Measurements from ENCODE around the gene MRPL4.

DNA sequence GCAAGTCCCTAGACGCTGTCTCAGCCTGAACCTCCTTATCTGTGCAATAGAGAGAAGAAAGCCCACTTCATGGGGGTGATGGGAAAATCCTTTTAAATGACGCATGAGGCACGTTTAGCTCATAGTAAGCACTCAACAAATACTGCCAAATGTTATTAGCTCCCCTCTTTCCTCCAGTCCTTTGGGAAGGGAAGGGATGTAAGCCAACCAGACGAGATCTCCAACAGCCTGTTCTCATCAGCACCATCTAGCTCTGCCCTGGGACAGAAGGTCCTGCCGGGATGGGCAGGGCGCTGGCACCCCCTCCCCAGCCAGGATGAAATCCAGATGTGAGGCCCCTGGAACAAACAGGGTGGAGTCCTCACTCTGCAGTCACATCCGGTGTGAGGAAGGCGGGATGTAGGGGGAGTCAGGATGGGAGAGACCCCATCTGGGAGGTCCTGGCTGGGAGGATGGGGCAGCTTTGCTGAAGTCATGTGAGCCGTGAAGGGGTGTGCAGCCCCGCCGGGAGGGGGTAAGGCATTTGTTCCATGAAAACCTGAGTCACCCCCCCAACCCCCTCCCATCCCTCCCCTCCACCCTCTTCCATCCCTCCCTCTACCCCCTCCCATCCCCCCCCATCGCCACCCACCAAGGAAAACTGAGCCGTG is 25.5 kb upstream of the MRPL4 start:
- TF ChIP-seq CTCF (IDR thresholded peaks at IDR 0.05) (no peak), POLR2A (IDR thresholded peaks at IDR 0.05) (no peak)
